Progenitor cell of endocrine pancreas (in vitro differentiated cells): Measurements from ENCODE around the gene EML4. TPM values are rescaled to one million over a fixed set of nuclear protein-coding genes. Genes with fewer than 3 reads are reported as not detected.

ENCODE experiments used
- DNase-seq: peaks from one replicate; pipeline ENCODE4 v3.0.0; 2021; ENCODE audit warnings: low spot score; ENCODE audit not compliant: unreplicated experiment
- H3K27ac Mint-ChIP-seq: 2 replicates; pipeline ENCODE4 v1.8.0; 2021; ENCODE audit warnings: mild to moderate bottlenecking, moderate library complexity, mixed read lengths
- H3K27me3 Mint-ChIP-seq: 2 replicates; pipeline ENCODE4 v1.8.0; 2021; ENCODE audit warnings: mixed read lengths
- H3K36me3 Mint-ChIP-seq: 2 replicates; pipeline ENCODE4 v1.8.0; 2022; ENCODE audit warnings: mixed read lengths; ENCODE audit not compliant: insufficient read depth
- H3K4me1 Mint-ChIP-seq: 2 replicates; pipeline ENCODE4 v1.8.0; 2021; ENCODE audit warnings: low read depth, mixed read lengths
- H3K4me3 Mint-ChIP-seq: 2 replicates; pipeline ENCODE4 v1.8.0; 2021; ENCODE audit warnings: low read depth, mild to moderate bottlenecking, moderate library complexity, mixed read lengths
- H3K9me3 Mint-ChIP-seq: 2 replicates; pipeline ENCODE4 v1.8.0; 2021; ENCODE audit warnings: low read depth, mixed read lengths
- CTCF ChIP-seq: fragments of 200-600 bp; sonication (generic); IDR thresholded peaks from one replicate; pipeline ENCODE4 v1.5.0; 2021; ENCODE audit warnings: antibody characterized with exemption, mild to moderate bottlenecking; ENCODE audit not compliant: unreplicated experiment
- total RNA-seq: library from RNA; stranded (reverse); gene quantifications from 2 replicates; pipeline ENCODE4 v1.2.1, GENCODE V29; 2021

Gene EML4
- total RNA-seq, 1 donor from 2014 or later: 75.7 TPM

- no peaks in the 10 kb centered on the region for H3K9me3 Mint-ChIP-seq
These were observed 74.1 kb downstream of the EML4 start for GRCh38 chr2:42243297-42243696.

GRCh38 chr2:42244520-42244919, 75.4 kb downstream of the EML4 start:
- TF ChIP-seq CTCF: no peak
- DNase-seq: no peak

More at GRCh38 chr2:42243297-42243696, 74.1 kb downstream of the EML4 start:
- Mint-ChIP-seq H3K27me3 (no peaks in the 10 kb centered on the region), H3K36me3 (peaks cover 4% of the 10 kb centered on the region), H3K27ac (no peak overlapping the region), H3K4me3 (no peak overlapping the region), H3K4me1 (peaks cover 22% of the 10 kb centered on the region)
- no peak for TF ChIP-seq CTCF
- no peak for DNase-seq

GRCh38 chr2:42245396-42245795, 76.2 kb downstream of the EML4 start:
- Mint-ChIP-seq H3K27me3 (no peaks in the 10 kb centered on the region), H3K4me3 (no peak overlapping the region), H3K4me1 (peaks cover 35% of the 10 kb centered on the region), H3K36me3 (peaks cover 4% of the 10 kb centered on the region), H3K27ac (no peak overlapping the region), H3K9me3 (no peaks in the 10 kb centered on the region)
- no peak for TF ChIP-seq CTCF
- no peak for DNase-seq

More at GRCh38 chr2:42244520-42244919, 75.4 kb downstream of the EML4 start:
- no peak overlapping the region for H3K4me3 Mint-ChIP-seq
- H3K36me3 Mint-ChIP-seq: peaks cover 4% of the 10 kb centered on the region
- no peaks in the 10 kb centered on the region for H3K9me3 Mint-ChIP-seq
- H3K27me3 Mint-ChIP-seq: no peaks in the 10 kb centered on the region
- H3K27ac Mint-ChIP-seq: no peak overlapping the region
- peaks cover 27% of the 10 kb centered on the region for H3K4me1 Mint-ChIP-seq

GRCh38 chr2:42246562-42246961, 77.4 kb downstream of the EML4 start:
- Mint-ChIP-seq H3K4me1 (peaks cover 25% of the 10 kb centered on the region), H3K4me3 (no peak overlapping the region), H3K27ac (no peak overlapping the region), H3K27me3 (no peaks in the 10 kb centered on the region), H3K36me3 (peaks cover 4% of the 10 kb centered on the region), H3K9me3 (no peaks in the 10 kb centered on the region)
- DNase-seq: no peak
- TF ChIP-seq CTCF: no peak

GRCh38 chr2:42248846-42249245, 79.7 kb downstream of the EML4 start:
- Mint-ChIP-seq H3K36me3 (peaks cover 7% of the 10 kb centered on the region), H3K27ac (no peak overlapping the region), H3K4me3 (no peak overlapping the region), H3K4me1 (peaks cover 23% of the 10 kb centered on the region), H3K27me3 (no peaks in the 10 kb centered on the region), H3K9me3 (no peaks in the 10 kb centered on the region)
- TF ChIP-seq CTCF: no peak
- DNase-seq: no peak
